ENCODE measurements around the gene PAPPA2.
"Not testable (repeated sequence)": the region's sequence is repeated elsewhere in the genome, so short reads cannot be mapped to it uniquely, and the experiment has no call there.

PAPPA2 gene

DNA sequence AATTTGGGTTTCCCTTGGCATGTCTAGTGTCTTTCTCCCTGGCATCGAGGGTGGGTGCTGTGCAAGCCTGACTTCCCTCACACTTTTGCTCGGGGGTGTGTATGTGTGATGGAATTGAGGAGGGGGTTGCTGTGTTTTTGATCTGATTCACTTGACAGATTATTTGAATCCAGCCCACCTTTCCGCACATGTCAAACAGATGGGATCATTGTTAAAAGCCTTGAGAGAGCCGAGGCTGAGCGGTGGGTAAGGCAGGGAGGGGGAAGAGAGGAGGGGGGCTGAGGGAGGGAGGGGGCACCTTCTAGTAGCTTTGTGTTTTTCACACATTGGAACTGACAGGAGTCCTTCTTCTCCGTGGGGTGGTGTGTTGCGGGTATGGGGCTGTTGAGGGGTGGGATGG, 90.0 kb downstream of the PAPPA2 start:
- TF ChIP-seq, protein P1, sequence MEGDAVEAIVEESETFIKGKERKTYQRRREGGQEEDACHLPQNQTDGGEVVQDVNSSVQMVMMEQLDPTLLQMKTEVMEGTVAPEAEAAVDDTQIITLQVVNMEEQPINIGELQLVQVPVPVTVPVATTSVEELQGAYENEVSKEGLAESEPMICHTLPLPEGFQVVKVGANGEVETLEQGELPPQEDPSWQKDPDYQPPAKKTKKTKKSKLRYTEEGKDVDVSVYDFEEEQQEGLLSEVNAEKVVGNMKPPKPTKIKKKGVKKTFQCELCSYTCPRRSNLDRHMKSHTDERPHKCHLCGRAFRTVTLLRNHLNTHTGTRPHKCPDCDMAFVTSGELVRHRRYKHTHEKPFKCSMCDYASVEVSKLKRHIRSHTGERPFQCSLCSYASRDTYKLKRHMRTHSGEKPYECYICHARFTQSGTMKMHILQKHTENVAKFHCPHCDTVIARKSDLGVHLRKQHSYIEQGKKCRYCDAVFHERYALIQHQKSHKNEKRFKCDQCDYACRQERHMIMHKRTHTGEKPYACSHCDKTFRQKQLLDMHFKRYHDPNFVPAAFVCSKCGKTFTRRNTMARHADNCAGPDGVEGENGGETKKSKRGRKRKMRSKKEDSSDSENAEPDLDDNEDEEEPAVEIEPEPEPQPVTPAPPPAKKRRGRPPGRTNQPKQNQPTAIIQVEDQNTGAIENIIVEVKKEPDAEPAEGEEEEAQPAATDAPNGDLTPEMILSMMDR (IDR thresholded peaks at IDR 0.05; ENCODE audit: low read depth, low read length) = no peak
- H3K4me3 ChIP-seq (ENCODE audit: low read depth, low read length) = no peak overlapping the region

DNA sequence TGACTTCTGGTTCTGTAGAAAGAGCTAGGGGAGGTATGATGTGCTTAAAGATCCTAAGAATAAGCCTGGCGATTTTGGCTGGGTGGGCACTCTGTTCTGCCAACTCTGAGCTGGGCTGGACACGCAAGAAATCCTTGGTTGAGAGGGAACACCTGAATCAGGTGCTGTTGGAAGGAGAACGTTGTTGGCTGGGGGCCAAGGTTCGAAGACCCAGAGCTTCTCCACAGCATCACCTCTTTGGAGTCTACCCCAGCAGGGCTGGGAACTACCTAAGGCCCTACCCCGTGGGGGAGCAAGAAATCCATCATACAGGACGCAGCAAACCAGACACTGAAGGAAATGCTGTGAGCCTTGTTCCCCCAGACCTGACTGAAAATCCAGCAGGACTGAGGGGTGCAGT, 93.3 kb downstream of the PAPPA2 start:
- no peak overlapping the region for H3K4me3 ChIP-seq (ENCODE audit: low read depth, low read length)
- TF ChIP-seq, protein P1 (IDR thresholded peaks at IDR 0.05; ENCODE audit: low read depth, low read length) = no peak

DNA sequence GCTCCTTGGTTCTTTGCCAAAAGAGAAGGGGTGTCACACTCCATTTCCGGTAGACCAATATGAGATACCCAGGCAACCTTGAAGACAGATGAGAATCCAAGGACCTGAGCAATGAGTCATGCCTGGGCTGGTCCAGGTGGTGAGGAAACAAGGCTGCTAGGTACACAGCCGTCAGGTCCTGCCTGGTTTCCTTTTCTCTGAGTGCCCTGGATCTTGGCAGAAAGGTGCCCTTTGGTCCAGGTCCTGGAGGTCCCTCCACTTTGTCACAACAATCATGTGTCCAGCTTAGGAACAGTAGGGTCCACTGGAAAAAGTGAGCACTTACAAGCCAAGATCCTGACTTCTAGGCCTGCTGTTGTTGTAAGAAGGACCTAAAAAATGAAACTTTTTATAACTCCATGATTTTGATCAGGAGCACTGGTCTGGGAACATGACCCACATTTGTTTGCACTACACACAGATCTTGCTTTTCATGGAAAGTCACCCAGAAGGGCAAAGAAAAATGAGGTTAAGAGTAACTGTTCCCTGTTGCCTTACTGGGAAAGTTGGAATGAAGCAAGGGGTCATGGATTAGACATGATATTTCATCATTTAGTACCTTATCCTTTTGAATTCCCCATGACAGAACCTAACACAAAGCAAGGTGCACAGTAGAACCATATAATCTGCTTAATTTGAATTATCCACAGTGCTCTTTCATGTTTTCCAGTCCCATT, 94.7 kb downstream of the PAPPA2 start:
- no peak overlapping the region for H3K4me3 ChIP-seq (ENCODE audit: low read depth, low read length)
- TF ChIP-seq, protein P1 (IDR thresholded peaks at IDR 0.05; ENCODE audit: low read depth, low read length) = no peak

- TF ChIP-seq, protein P1 (IDR thresholded peaks at IDR 0.05; ENCODE audit: low read depth, low read length) = no peak
- H3K4me3 ChIP-seq (ENCODE audit: low read depth, low read length) = no peak overlapping the region
Observed at GRCh38 chr1:176558561-176558960, 95.6 kb downstream of the PAPPA2 start.

- H3K4me3 ChIP-seq (ENCODE audit: low read depth, low read length) = no peak overlapping the region
- TF ChIP-seq, protein P1 (IDR thresholded peaks at IDR 0.05; ENCODE audit: low read depth, low read length) = no peak
Observed at GRCh38 chr1:176559474-176559873, 96.5 kb downstream of the PAPPA2 start.

- TF ChIP-seq, protein P1 (IDR thresholded peaks at IDR 0.05; ENCODE audit: low read depth, low read length) = no peak
- no peak overlapping the region for H3K4me3 ChIP-seq (ENCODE audit: low read depth, low read length)
Observed at GRCh38 chr1:176559878-176560277, 96.9 kb downstream of the PAPPA2 start.

DNA sequence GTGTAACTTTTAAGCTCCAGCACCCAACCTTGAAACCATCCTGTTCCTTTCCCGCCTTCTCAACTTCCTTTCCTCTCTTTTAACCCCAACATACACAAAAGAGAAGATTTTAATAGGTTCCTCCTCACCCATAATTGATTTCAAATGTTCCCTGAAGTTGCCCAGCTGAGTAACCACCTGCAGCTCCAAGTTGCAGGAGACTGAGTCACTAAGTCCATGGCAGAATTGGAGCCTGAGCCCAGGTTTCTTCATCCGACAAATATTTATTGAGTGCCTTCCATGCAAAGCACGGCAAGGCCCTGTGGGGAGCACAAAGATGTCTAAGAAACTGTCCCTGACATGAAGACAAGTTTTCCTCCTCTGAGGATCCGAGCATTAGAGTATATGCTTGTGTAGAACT, 97.7 kb downstream of the PAPPA2 start:
- H3K4me3 ChIP-seq (ENCODE audit: low read depth, low read length) = no peak overlapping the region
- TF ChIP-seq, protein P1 (IDR thresholded peaks at IDR 0.05; ENCODE audit: low read depth, low read length) = no peak

- not testable (repeated sequence) for H3K4me3 ChIP-seq (ENCODE audit: low read depth, low read length)
Observed at GRCh38 chr1:176561761-176562160, 98.8 kb downstream of the PAPPA2 start.
